DMS 273 (cell line): ENCODE results near the gene PTEN.
"Not testable (repeated sequence)": the region's sequence is repeated elsewhere in the genome, so short reads cannot be mapped to it uniquely, and the experiment has no call there.

Source experiments
- DNase-seq: peaks from one replicate; lab custom pipeline; 2025; ENCODE audit not compliant: unreplicated experiment; lab: John Stamatoyannopoulos, UW

The PTEN gene

GRCh38 chr10:87863053-87863943 lies at the start of gene PTEN, which contains the start of gene KLLN:
TSS of gene PTEN (plus strand) at chr10:87863625. CDS start at chr10:87864470, 845 bp downstream.
TSS of gene KLLN (minus strand) at chr10:87863533. CDS start at chr10:87862487, 1,046 bp downstream.
- peak; percentile 94 for DNase-seq

- peak; percentile 3 for DNase-seq
Measured at GRCh38 chr10:87816163-87816897, 47.1 kb upstream of the PTEN start.

- DNase-seq, result peak; percentile 23
Measured at GRCh38 chr10:87816898-87817608, 46.4 kb upstream of the PTEN start.

GRCh38 chr10:87817609-87818504 lies 45.6 kb upstream of the PTEN start, which contains the start of gene ATAD1:
TSS of gene ATAD1 (minus strand) at chr10:87818226. CDS start at chr10:87814599, 3,627 bp downstream.
- DNase-seq, result peak; percentile 91

- peak; percentile 66 for DNase-seq
Measured at GRCh38 chr10:87818505-87819288, 44.7 kb upstream of the PTEN start.

GRCh38 chr10:87819289-87819585 lies 44.2 kb upstream of the PTEN start:
- DNase-seq, result no peak

- DNase-seq, result no peak
Measured at GRCh38 chr10:87826653-87827052, 36.8 kb upstream of the PTEN start.

- DNase-seq, result no peak
Measured at GRCh38 chr10:87827681-87828080, 35.7 kb upstream of the PTEN start.

GRCh38 chr10:87829051-87829450 lies 34.4 kb upstream of the PTEN start:
- not testable (repeated sequence) for DNase-seq

- DNase-seq, result no peak
Measured at GRCh38 chr10:87829986-87830729, 33.3 kb upstream of the PTEN start.

- DNase-seq, result no peak
Measured at GRCh38 chr10:87836098-87836497, 27.3 kb upstream of the PTEN start.

GRCh38 chr10:87837445-87837844 lies 26.0 kb upstream of the PTEN start:
- DNase-seq, result no peak

- DNase-seq, result no peak
Measured at GRCh38 chr10:87838650-87839049, 24.8 kb upstream of the PTEN start.

- DNase-seq, result no peak
Measured at GRCh38 chr10:87841186-87841585, 22.2 kb upstream of the PTEN start.

GRCh38 chr10:87842220-87842641 lies 21.2 kb upstream of the PTEN start:
- DNase-seq, result no peak

- DNase-seq, result peak; percentile 12
Measured at GRCh38 chr10:87842776-87843497, 20.5 kb upstream of the PTEN start.

- DNase-seq, result no peak
Measured at GRCh38 chr10:87843714-87844113, 19.7 kb upstream of the PTEN start.
